HEK293 (cell line): ENCODE measurements around the gene BMP2K.

Experiments
- CTCF ChIA-PET: fragments of 350-600 bp; formaldehyde crosslinking; extraction: SDS; loops from one replicate; lab custom pipeline; 2021; ENCODE audit warnings: antibody characterized with exemption; lab: Yijun Ruan, JAX
- POLR2A ChIA-PET: fragments of 300-600 bp; formaldehyde crosslinking; extraction: SDS; loops from one replicate; lab custom pipeline; 2020; ENCODE audit warnings: antibody characterized with exemption, inconsistent platforms; lab: Yijun Ruan, JAX
- H3K27ac ChIP-seq: fragments of 200-500 bp; sonication (Bioruptor generic); 2 replicates; pipeline ENCODE4 v1.5.1; 2014; ENCODE audit warnings: low read depth, low read length, control low read depth, inconsistent platforms; ENCODE audit errors: extremely low read depth
- H3K36me3 ChIP-seq, 2 experiments: fragments of 200-500 bp in 1 of 2; sonication (Bioruptor generic) in 1 of 2; 1 replicate in 1 of 2; 2 replicates in 1 of 2; pipeline ENCODE4 v1.5.1; 2014 to 2017; ENCODE audit warnings: inconsistent platforms in 2 of 2, low read length in 2 of 2; ENCODE audit not compliant: control insufficient read depth in 2 of 2, insufficient read depth in 1 of 2
- H3K4me1 ChIP-seq: fragments of 200-500 bp; sonication (Bioruptor generic); 2 replicates; pipeline ENCODE4 v1.5.1; 2014; ENCODE audit warnings: mild to moderate bottlenecking, low read length, inconsistent platforms; ENCODE audit not compliant: control insufficient read depth, insufficient read depth
- H3K4me3 ChIP-seq: 2 replicates; pipeline ENCODE4 v1.5.1; 2011; ENCODE audit warnings: low read depth, mild to moderate bottlenecking, control low read depth, low read length, moderate library complexity
- H3K9me3 ChIP-seq: fragments of 200-500 bp; sonication (Bioruptor generic); 2 replicates; pipeline ENCODE4 v1.5.1; 2014; ENCODE audit warnings: low read depth, low read length, inconsistent platforms; ENCODE audit not compliant: control insufficient read depth, insufficient read depth
- KLF1 ChIP-seq: fragments of 450-650 bp; formaldehyde crosslinking; IDR thresholded peaks from 2 replicates; pipeline ENCODE4 v1.5.1; 2016; ENCODE audit warnings: missing biosample characterization, missing genetic modification characterization
- PRDM2 ChIP-seq: fragments of 450-650 bp; formaldehyde crosslinking; IDR thresholded peaks from 2 replicates; pipeline ENCODE4 v1.5.1; 2016; ENCODE audit warnings: missing biosample characterization, missing genetic modification characterization, borderline replicate concordance
- REPIN1 ChIP-seq: fragments of 450-650 bp; formaldehyde crosslinking; IDR thresholded peaks from 2 replicates; pipeline ENCODE4 v1.5.1; 2017; ENCODE audit warnings: missing biosample characterization, missing genetic modification characterization, low read depth
- TRIM28 ChIP-seq: IDR thresholded peaks from 2 replicates; pipeline ENCODE4 v1.6.1; 2011; ENCODE audit warnings: low read length, control low read depth, borderline replicate concordance
- ZBTB21 ChIP-seq: fragments of 450-650 bp; formaldehyde crosslinking; IDR thresholded peaks from 2 replicates; pipeline ENCODE4 v1.5.1; 2017; ENCODE audit warnings: missing biosample characterization, missing genetic modification characterization
- ZBTB49 ChIP-seq: fragments of 450-650 bp; formaldehyde crosslinking; IDR thresholded peaks from 2 replicates; pipeline ENCODE4 v1.5.1; 2016; ENCODE audit warnings: missing biosample characterization, missing genetic modification characterization, low read depth
- ZNF24 ChIP-seq: fragments of 450-650 bp; formaldehyde crosslinking; IDR thresholded peaks from 2 replicates; pipeline ENCODE4 v1.5.1; 2016; ENCODE audit warnings: missing biosample characterization, missing genetic modification characterization
- ZNF335 ChIP-seq: fragments of 450-650 bp; formaldehyde crosslinking; conservative IDR thresholded peaks from 2 replicates; pipeline ENCODE4 v1.5.1; 2016; ENCODE audit warnings: missing biosample characterization, missing genetic modification characterization
- ZNF514 ChIP-seq: fragments of 450-650 bp; formaldehyde crosslinking; IDR thresholded peaks from 2 replicates; pipeline ENCODE4 v1.5.1; 2016; ENCODE audit warnings: missing biosample characterization, missing genetic modification characterization
- ZNF549 ChIP-seq: fragments of 450-650 bp; IDR thresholded peaks from 2 replicates; pipeline ENCODE4 v1.5.1; 2018; ENCODE audit warnings: missing biosample characterization, missing genetic modification characterization, mild to moderate bottlenecking, inconsistent platforms, moderate library complexity
- ZNF580 ChIP-seq: fragments of 450-650 bp; formaldehyde crosslinking; IDR thresholded peaks from 2 replicates; pipeline ENCODE4 v1.5.1; 2016; ENCODE audit warnings: missing biosample characterization, missing genetic modification characterization
- ZNF600 ChIP-seq: fragments of 450-650 bp; formaldehyde crosslinking; IDR thresholded peaks from 2 replicates; pipeline ENCODE4 v1.5.1; 2016; ENCODE audit warnings: missing biosample characterization, missing genetic modification characterization
- ZNF621 ChIP-seq: fragments of 450-650 bp; formaldehyde crosslinking; IDR thresholded peaks from 2 replicates; pipeline ENCODE4 v1.5.1; 2017; ENCODE audit warnings: missing biosample characterization, missing genetic modification characterization
- ZNF623 ChIP-seq: fragments of 450-650 bp; formaldehyde crosslinking; IDR thresholded peaks from 2 replicates; pipeline ENCODE4 v1.5.1; 2016; ENCODE audit warnings: missing biosample characterization, missing genetic modification characterization
- ZNF747 ChIP-seq: fragments of 450-650 bp; formaldehyde crosslinking; IDR thresholded peaks from 2 replicates; pipeline ENCODE4 v1.5.1; 2016; ENCODE audit warnings: missing biosample characterization, missing genetic modification characterization
- ZNF792 ChIP-seq: fragments of 450-650 bp; formaldehyde crosslinking; IDR thresholded peaks from 2 replicates; pipeline ENCODE4 v1.5.1; 2016; ENCODE audit warnings: missing biosample characterization, missing genetic modification characterization
- ZNF830 ChIP-seq: fragments of 450-650 bp; IDR thresholded peaks from 2 replicates; pipeline ENCODE4 v1.5.0; 2018; ENCODE audit warnings: missing biosample characterization, missing genetic modification characterization, low read depth, mild to moderate bottlenecking, moderate library complexity
- TF ChIP-seq, protein P1 (sequence below): fragments of 450-650 bp; formaldehyde crosslinking; IDR thresholded peaks from 2 replicates; pipeline ENCODE4 v1.5.1; 2016; ENCODE audit warnings: missing biosample characterization, missing genetic modification characterization, low read depth
- TF ChIP-seq, protein P2 (sequence below): fragments of 450-650 bp; formaldehyde crosslinking; IDR thresholded peaks from 2 replicates; pipeline ENCODE4 v1.5.1; 2016; ENCODE audit warnings: missing biosample characterization, missing genetic modification characterization

Gene BMP2K

GRCh38 chr4:78923464-78924312 lies 147.5 kb downstream of the BMP2K start (continued):
- no peak for TF ChIP-seq ZNF621 (tag by site-specific recombination)
- TF ChIP-seq ZBTB21 (tag by site-specific recombination) = no peak
- TF ChIP-seq, all 188 proteins: peak for 0

DNA sequence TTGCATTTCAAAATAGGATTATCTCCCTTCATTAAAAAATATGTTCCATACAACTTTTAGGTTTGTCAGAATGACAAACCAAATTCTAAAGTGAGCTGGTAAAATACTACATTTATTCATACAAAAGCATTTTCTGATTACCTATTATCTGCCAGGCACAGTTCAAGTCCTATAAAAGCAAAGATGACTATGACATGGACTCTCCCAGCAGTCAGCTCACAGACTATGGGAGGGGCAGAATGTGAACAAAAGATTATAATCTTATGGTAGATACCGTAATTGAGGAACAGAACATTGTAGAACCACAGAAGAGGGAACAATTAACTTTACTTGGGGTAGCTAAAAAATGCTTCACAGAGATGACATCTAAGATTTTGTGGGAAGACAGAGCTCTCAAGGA lies 150.7 kb downstream of the BMP2K start:
- Histone ChIP-seq H3K4me1 (no peaks in the 10 kb centered on the region), H3K4me3 (no peak overlapping the region), H3K27ac (no peak overlapping the region), H3K9me3 (no peaks in the 10 kb centered on the region), H3K36me3 (peaks cover 0 to 72% of the 10 kb centered on the region in 2 experiments; a peak in 2 of 3 replicates)
- POLR2A ChIA-PET = no interaction called here
- TF ChIP-seq KLF1 (tag by site-specific recombination) = no peak
- TF ChIP-seq ZNF600 = no peak
- TF ChIP-seq, protein P1, sequence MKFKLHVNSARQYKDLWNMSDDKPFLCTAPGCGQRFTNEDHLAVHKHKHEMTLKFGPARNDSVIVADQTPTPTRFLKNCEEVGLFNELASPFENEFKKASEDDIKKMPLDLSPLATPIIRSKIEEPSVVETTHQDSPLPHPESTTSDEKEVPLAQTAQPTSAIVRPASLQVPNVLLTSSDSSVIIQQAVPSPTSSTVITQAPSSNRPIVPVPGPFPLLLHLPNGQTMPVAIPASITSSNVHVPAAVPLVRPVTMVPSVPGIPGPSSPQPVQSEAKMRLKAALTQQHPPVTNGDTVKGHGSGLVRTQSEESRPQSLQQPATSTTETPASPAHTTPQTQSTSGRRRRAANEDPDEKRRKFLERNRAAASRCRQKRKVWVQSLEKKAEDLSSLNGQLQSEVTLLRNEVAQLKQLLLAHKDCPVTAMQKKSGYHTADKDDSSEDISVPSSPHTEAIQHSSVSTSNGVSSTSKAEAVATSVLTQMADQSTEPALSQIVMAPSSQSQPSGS (tag by site-specific recombination) = no peak
- no peak for TF ChIP-seq ZNF792 (tag by site-specific recombination)
- TF ChIP-seq ZNF24 = no peak
- TF ChIP-seq ZNF830 (tag by site-specific recombination) = no peak
- TF ChIP-seq, protein P2, sequence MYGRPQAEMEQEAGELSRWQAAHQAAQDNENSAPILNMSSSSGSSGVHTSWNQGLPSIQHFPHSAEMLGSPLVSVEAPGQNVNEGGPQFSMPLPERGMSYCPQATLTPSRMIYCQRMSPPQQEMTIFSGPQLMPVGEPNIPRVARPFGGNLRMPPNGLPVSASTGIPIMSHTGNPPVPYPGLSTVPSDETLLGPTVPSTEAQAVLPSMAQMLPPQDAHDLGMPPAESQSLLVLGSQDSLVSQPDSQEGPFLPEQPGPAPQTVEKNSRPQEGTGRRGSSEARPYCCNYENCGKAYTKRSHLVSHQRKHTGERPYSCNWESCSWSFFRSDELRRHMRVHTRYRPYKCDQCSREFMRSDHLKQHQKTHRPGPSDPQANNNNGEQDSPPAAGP (tag by site-specific recombination) = no peak
- no peak for TF ChIP-seq ZNF335
- no peak for TF ChIP-seq PRDM2 (tag by site-specific recombination)
- TF ChIP-seq ZNF621 (tag by site-specific recombination) = no peak
- TF ChIP-seq TRIM28 = no peak
- TF ChIP-seq ZNF514 = no peak
- no peak for TF ChIP-seq ZNF580 (tag by site-specific recombination)
- no peak for TF ChIP-seq REPIN1 (tag by site-specific recombination)
- TF ChIP-seq ZNF623 (tag by site-specific recombination) = no peak
- TF ChIP-seq ZBTB49 = no peak
- TF ChIP-seq ZNF549 (tag by site-specific recombination) = no peak
- TF ChIP-seq ZNF747 = no peak
- CTCF ChIA-PET = interaction anchor here (0.6 kb wide), 1 partner anchor 334 kb away, joined by 3 read pairs; no protein-coding TSS in a partner anchor
